ENCODE data around the gene CASKIN2. TPM values are rescaled to one million over a fixed set of nuclear protein-coding genes. Genes with fewer than 3 reads are reported as not detected.

Gene CASKIN2
- total RNA-seq, 1 donor from 2014 or later = 30.3 TPM

- Mint-ChIP-seq H3K4me1 (ENCODE audit: low read depth) (peaks cover 15% of the 10 kb centered on the region), H3K9me3 (ENCODE audit: low read depth) (no peaks in the 10 kb centered on the region), H3K27ac (ENCODE audit: unreplicated experiment) (no peak overlapping the region), H3K27me3 (ENCODE audit: low read depth) (no peaks in the 10 kb centered on the region), H3K4me3 (ENCODE audit: unreplicated experiment) (no peak overlapping the region), H3K36me3 (ENCODE audit: low read depth) (peaks cover 7% of the 10 kb centered on the region)
- DNase-seq (ENCODE audit: low spot score) = no peak
- no peak for TF ChIP-seq CTCF (IDR thresholded peaks at IDR 0.05)
Observed at GRCh38 chr17:75505152-75505409, 10.3 kb downstream of the CASKIN2 start.

GRCh38 chr17:75504347-75505151 is 10.8 kb downstream of the CASKIN2 start:
- no peaks in the 10 kb centered on the region for H3K27me3 Mint-ChIP-seq (ENCODE audit: low read depth)
- H3K9me3 Mint-ChIP-seq (ENCODE audit: low read depth) = no peaks in the 10 kb centered on the region
- H3K4me3 Mint-ChIP-seq (ENCODE audit: unreplicated experiment) = no peak overlapping the region
- DNase-seq (ENCODE audit: low spot score) = no peak
- peaks cover 8% of the 10 kb centered on the region for H3K36me3 Mint-ChIP-seq (ENCODE audit: low read depth)
- H3K27ac Mint-ChIP-seq (ENCODE audit: unreplicated experiment) = no peak overlapping the region
- peak; percentile 73 for TF ChIP-seq CTCF (IDR thresholded peaks at IDR 0.05)
- H3K4me1 Mint-ChIP-seq (ENCODE audit: low read depth) = peaks cover 13% of the 10 kb centered on the region

GRCh38 chr17:75503976-75504346 is 11.4 kb downstream of the CASKIN2 start:
- H3K36me3 Mint-ChIP-seq (ENCODE audit: low read depth) = peaks cover 8% of the 10 kb centered on the region
- TF ChIP-seq CTCF (IDR thresholded peaks at IDR 0.05) = no peak
- H3K4me1 Mint-ChIP-seq (ENCODE audit: low read depth) = peaks cover 7% of the 10 kb centered on the region
- H3K27ac Mint-ChIP-seq (ENCODE audit: unreplicated experiment) = no peak overlapping the region
- H3K27me3 Mint-ChIP-seq (ENCODE audit: low read depth) = no peaks in the 10 kb centered on the region
- no peak overlapping the region for H3K4me3 Mint-ChIP-seq (ENCODE audit: unreplicated experiment)
- no peaks in the 10 kb centered on the region for H3K9me3 Mint-ChIP-seq (ENCODE audit: low read depth)
- DNase-seq (ENCODE audit: low spot score) = no peak

- Mint-ChIP-seq H3K36me3 (ENCODE audit: low read depth) (peaks cover 8% of the 10 kb centered on the region), H3K27me3 (ENCODE audit: low read depth) (no peaks in the 10 kb centered on the region), H3K4me3 (ENCODE audit: unreplicated experiment) (no peak overlapping the region), H3K4me1 (ENCODE audit: low read depth) (peaks cover 2% of the 10 kb centered on the region), H3K9me3 (ENCODE audit: low read depth) (no peaks in the 10 kb centered on the region), H3K27ac (ENCODE audit: unreplicated experiment) (no peak overlapping the region)
- DNase-seq (ENCODE audit: low spot score) = no peak
- TF ChIP-seq CTCF (IDR thresholded peaks at IDR 0.05) = no peak
Observed at GRCh38 chr17:75503337-75503950, 11.9 kb downstream of the CASKIN2 start.

- TF ChIP-seq CTCF (IDR thresholded peaks at IDR 0.05) = no peak
- H3K27me3 Mint-ChIP-seq (ENCODE audit: low read depth) = no peaks in the 10 kb centered on the region
- H3K27ac Mint-ChIP-seq (ENCODE audit: unreplicated experiment) = no peak overlapping the region
- no peak overlapping the region for H3K4me3 Mint-ChIP-seq (ENCODE audit: unreplicated experiment)
- DNase-seq (ENCODE audit: low spot score) = no peak
- peaks cover 8% of the 10 kb centered on the region for H3K36me3 Mint-ChIP-seq (ENCODE audit: low read depth)
- H3K9me3 Mint-ChIP-seq (ENCODE audit: low read depth) = no peaks in the 10 kb centered on the region
- H3K4me1 Mint-ChIP-seq (ENCODE audit: low read depth) = no peaks in the 10 kb centered on the region
Observed at GRCh38 chr17:75502721-75503329, 12.5 kb downstream of the CASKIN2 start.

All from chondrocyte (in vitro differentiated cells).